Hepatocyte (in vitro differentiated cells): Measurements from ENCODE around the gene SLC25A34. TPM values are rescaled to one million over a fixed set of nuclear protein-coding genes. Genes with fewer than 3 reads are reported as not detected.

Experiments used
- DNase-seq: peaks from one replicate; pipeline ENCODE4 v3.0.0-alpha.2; 2016; ENCODE audit warnings: low spot score
- H2AFZ ChIP-seq: fragments of 200-600 bp; sonication (generic); 2 replicates; pipeline ENCODE4 v1.6.0; 2016; ENCODE audit warnings: antibody characterized with exemption, mild to moderate bottlenecking
- H3K27ac ChIP-seq: fragments of 200-600 bp; sonication (generic); 2 replicates; pipeline ENCODE4 v1.5.1; 2016; ENCODE audit warnings: mild to moderate bottlenecking
- H3K27me3 ChIP-seq: fragments of 200-600 bp; sonication (generic); 2 replicates; pipeline ENCODE4 v1.6.1; 2016
- H3K36me3 ChIP-seq: fragments of 200-600 bp; sonication (generic); replicated peaks from 2 replicates; pipeline ENCODE4 v1.5.1; 2016; ENCODE audit warnings: low read depth; ENCODE audit not compliant: insufficient read depth
- H3K4me1 ChIP-seq: fragments of 200-600 bp; sonication (generic); 2 replicates; pipeline ENCODE4 v1.5.1; 2016; ENCODE audit warnings: mild to moderate bottlenecking, moderate library complexity; ENCODE audit not compliant: insufficient read depth
- H3K4me2 ChIP-seq: fragments of 200-600 bp; sonication (generic); 2 replicates; pipeline ENCODE4 v1.6.0; 2016
- H3K4me3 ChIP-seq: fragments of 200-600 bp; sonication (generic); 2 replicates; pipeline ENCODE4 v1.5.1; 2016; ENCODE audit warnings: mild to moderate bottlenecking
- H3K79me2 ChIP-seq: fragments of 200-600 bp; sonication (generic); 2 replicates; pipeline ENCODE4 v1.6.0; 2017; ENCODE audit warnings: mild to moderate bottlenecking
- H3K9me2 ChIP-seq: fragments of 200-600 bp; sonication (generic); replicated peaks from 2 replicates; pipeline ENCODE4 v1.6.0; 2017; ENCODE audit warnings: mild to moderate bottlenecking; ENCODE audit not compliant: insufficient read depth
- H3K9me3 ChIP-seq: fragments of 200-600 bp; sonication (generic); 2 replicates; pipeline ENCODE4 v1.5.1; 2016; ENCODE audit warnings: low read depth, mild to moderate bottlenecking
- H4K20me1 ChIP-seq: fragments of 200-600 bp; sonication (generic); 2 replicates; pipeline ENCODE4 v1.6.0; 2016; ENCODE audit warnings: mild to moderate bottlenecking; ENCODE audit not compliant: insufficient read depth, poor library complexity, severe bottlenecking
- CTCF ChIP-seq: fragments of 200-600 bp; sonication (generic); IDR thresholded peaks from 2 replicates; pipeline ENCODE4 v1.5.1; 2016; ENCODE audit warnings: antibody characterized with exemption, mild to moderate bottlenecking; ENCODE audit not compliant: poor library complexity
- EZH2 ChIP-seq: fragments of 200-600 bp; sonication (generic); IDR thresholded peaks from 2 replicates; pipeline ENCODE4 v1.6.1; 2016; ENCODE audit warnings: antibody characterized with exemption, mild to moderate bottlenecking, borderline replicate concordance
- EZH2phosphoT487 ChIP-seq: fragments of 200-600 bp; sonication (generic); IDR thresholded peaks from one replicate; pipeline ENCODE4 v1.6.1; 2018; ENCODE audit warnings: antibody characterized with exemption, mild to moderate bottlenecking, low read depth, moderate library complexity; ENCODE audit not compliant: unreplicated experiment, severe bottlenecking
- WGBS: methylation state at CpG from one replicate; pipeline ENCODE4 v1.1.6; 2016; ENCODE audit warnings: low lambda C conversion rate; ENCODE audit errors: missing lambda C conversion rate; 5-methylcytosine and 5-hydroxymethylcytosine counted together
- polyA plus RNA-seq: library from polyadenylated mRNA; unstranded; fragments of >200 nt; fragmentation: Nextera tagmentation; extraction: Ambion mirVana; gene quantifications from 2 replicates; pipeline ENCODE4 v1.2.1, GENCODE V29; 2016
- total RNA-seq: library from RNA; depleted of rRNA; stranded (reverse); fragments of >200 nt; gene quantifications from 2 replicates; pipeline ENCODE4 v1.2.3, GENCODE V29; 2014

Gene SLC25A34
- total and polyA plus RNA-seq, 2 experiments from 2014 or later, result 0.71 to 0.87 TPM

- H3K27ac ChIP-seq, result no peak overlapping the region
- H3K27me3 ChIP-seq, result no peaks in the 10 kb centered on the region
- no peak overlapping the region for H3K4me2 ChIP-seq
- no peaks in the 10 kb centered on the region for H3K36me3 ChIP-seq
- no peak overlapping the region for H3K4me3 ChIP-seq
- peaks cover 17% of the 10 kb centered on the region for H3K79me2 ChIP-seq
- H4K20me1 ChIP-seq, result no peaks in the 10 kb centered on the region
- TF ChIP-seq CTCF, result peak; percentile 5
- no peak for TF ChIP-seq EZH2
- TF ChIP-seq EZH2phosphoT487, result no peak
- no peak for DNase-seq
- WGBS, result 65% methylated on average over 12 of the region's 12 CpGs
- no peak overlapping the region for H2AFZ ChIP-seq
- H3K9me3 ChIP-seq, result no peaks in the 10 kb centered on the region
- peaks cover 16% of the 10 kb centered on the region for H3K4me1 ChIP-seq
- H3K9me2 ChIP-seq, result no peaks in the 10 kb centered on the region
These were observed 16.5 kb upstream of the SLC25A34 start for GRCh38 chr1:15719381-15720120.

GRCh38 chr1:15720861-15721260 lies 15.2 kb upstream of the SLC25A34 start:
- 100% methylated on average over 3 of the region's 3 CpGs for WGBS
- H3K9me2 ChIP-seq, result no peaks in the 10 kb centered on the region
- no peak overlapping the region for H3K4me3 ChIP-seq
- no peak overlapping the region for H3K4me2 ChIP-seq
- DNase-seq, result no peak
- peaks cover 11% of the 10 kb centered on the region for H3K4me1 ChIP-seq
- H3K27me3 ChIP-seq, result no peaks in the 10 kb centered on the region
- TF ChIP-seq EZH2phosphoT487 (no peak), EZH2 (no peak), CTCF (no peak)
- no peaks in the 10 kb centered on the region for H4K20me1 ChIP-seq
- no peaks in the 10 kb centered on the region for H3K9me3 ChIP-seq
- H3K79me2 ChIP-seq, result peaks cover 6% of the 10 kb centered on the region
- no peak overlapping the region for H3K27ac ChIP-seq
- H3K36me3 ChIP-seq, result no peaks in the 10 kb centered on the region
- no peak overlapping the region for H2AFZ ChIP-seq

- H3K36me3 ChIP-seq, result no peaks in the 10 kb centered on the region
- no peak for TF ChIP-seq EZH2phosphoT487
- TF ChIP-seq CTCF, result no peak
- TF ChIP-seq EZH2, result no peak
These were observed 13.6 kb upstream of the SLC25A34 start for GRCh38 chr1:15722411-15722810.

More at GRCh38 chr1:15722411-15722810, 13.6 kb upstream of the SLC25A34 start:
- H2AFZ ChIP-seq, result no peak overlapping the region
- DNase-seq, result no peak
- H3K27ac ChIP-seq, result no peak overlapping the region
- H3K9me3 ChIP-seq, result no peaks in the 10 kb centered on the region
- WGBS, result 89% methylated on average over 4 of the region's 4 CpGs
- H4K20me1 ChIP-seq, result no peaks in the 10 kb centered on the region
- H3K9me2 ChIP-seq, result no peaks in the 10 kb centered on the region
- no peaks in the 10 kb centered on the region for H3K27me3 ChIP-seq
- H3K4me3 ChIP-seq, result no peak overlapping the region
- peaks cover 11% of the 10 kb centered on the region for H3K4me1 ChIP-seq
- H3K79me2 ChIP-seq, result no peaks in the 10 kb centered on the region
- H3K4me2 ChIP-seq, result no peak overlapping the region
